Muscle layer of duodenum (tissue), 2 donors: ENCODE results near the gene PPOX.

Source experiments
- H3K27ac ChIP-seq: one replicate; pipeline ENCODE4 v1.7.0; 2013; ENCODE audit warnings: mild to moderate bottlenecking, low read length
- H3K27me3 ChIP-seq: one replicate; pipeline ENCODE4 v1.7.0; 2013; ENCODE audit warnings: low read depth, mild to moderate bottlenecking, control low read depth, low read length
- H3K36me3 ChIP-seq, 2 donors: one replicate each; pipeline ENCODE4 v1.7.0; 2013; ENCODE audit warnings: low read length in 2 of 2, control low read depth in 1 of 2, mild to moderate bottlenecking in 1 of 2; ENCODE audit not compliant: insufficient read depth in 2 of 2, control insufficient read depth in 1 of 2
- H3K4me1 ChIP-seq, 2 donors: one replicate each; pipeline ENCODE4 v1.7.0; 2013; ENCODE audit warnings: low read length in 2 of 2, mild to moderate bottlenecking in 2 of 2, control low read depth in 1 of 2, moderate library complexity in 1 of 2; ENCODE audit not compliant: insufficient read depth in 2 of 2, control insufficient read depth in 1 of 2
- H3K4me3 ChIP-seq, 2 donors: one replicate each; pipeline ENCODE4 v1.7.0; 2013; ENCODE audit warnings: low read length in 2 of 2, low read depth in 1 of 2, mild to moderate bottlenecking in 1 of 2
- H3K9me3 ChIP-seq, 2 donors: one replicate each; pipeline ENCODE4 v1.7.0; 2013; ENCODE audit warnings: low read length in 2 of 2, control low read depth in 1 of 2, mild to moderate bottlenecking in 1 of 2; ENCODE audit not compliant: control insufficient read depth in 1 of 2
- donor health status: healthy.

PPOX gene

DNA sequence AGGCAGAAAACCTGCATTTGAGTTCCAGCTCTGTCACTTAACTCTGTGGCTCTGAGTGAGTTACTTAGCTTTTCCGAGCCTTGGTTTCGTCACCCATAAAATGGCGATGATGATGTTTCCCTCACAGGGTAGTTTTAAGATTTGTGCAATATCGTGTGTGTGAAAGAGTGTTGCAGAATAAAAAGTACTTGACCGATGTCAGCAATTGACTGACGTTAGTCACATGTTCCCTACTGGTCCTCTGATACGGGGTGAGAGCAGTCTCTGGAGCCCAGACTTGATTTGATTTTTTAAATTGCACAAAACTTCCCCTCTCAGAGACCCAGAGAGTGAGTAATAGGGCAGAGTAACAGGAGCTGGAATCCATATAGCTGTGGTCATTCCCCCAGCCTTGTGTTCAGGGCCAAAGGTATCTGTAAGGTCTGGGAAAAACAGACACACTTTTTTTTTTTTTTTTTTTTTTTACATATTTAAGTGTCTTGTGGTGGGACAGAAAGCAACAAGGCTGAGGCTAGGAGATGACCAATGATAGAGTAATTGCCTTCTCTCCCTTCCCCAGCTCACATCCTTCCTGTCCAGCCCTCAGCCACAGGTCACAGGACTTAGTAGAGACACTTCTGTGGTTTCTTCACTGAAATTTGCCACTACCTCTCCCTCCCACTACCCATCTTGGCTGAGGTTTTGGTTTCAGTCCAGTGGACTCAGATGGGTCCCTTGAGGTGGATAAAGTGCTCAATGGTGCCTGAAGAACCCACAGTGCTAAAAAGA is 50.9 kb downstream of the PPOX start:
- peaks cover 18 to 29% of the 10 kb centered on the region in 2 donors for H3K36me3 ChIP-seq
- no peaks in the 10 kb centered on the region for H3K27me3 ChIP-seq
- peak overlapping the region; percentile 85 for H3K27ac ChIP-seq
- no peaks in the 10 kb centered on the region for H3K4me1 ChIP-seq
- no peaks in the 10 kb centered on the region for H3K9me3 ChIP-seq
- peak overlapping the region; percentile 25 to 34 for H3K4me3 ChIP-seq

DNA sequence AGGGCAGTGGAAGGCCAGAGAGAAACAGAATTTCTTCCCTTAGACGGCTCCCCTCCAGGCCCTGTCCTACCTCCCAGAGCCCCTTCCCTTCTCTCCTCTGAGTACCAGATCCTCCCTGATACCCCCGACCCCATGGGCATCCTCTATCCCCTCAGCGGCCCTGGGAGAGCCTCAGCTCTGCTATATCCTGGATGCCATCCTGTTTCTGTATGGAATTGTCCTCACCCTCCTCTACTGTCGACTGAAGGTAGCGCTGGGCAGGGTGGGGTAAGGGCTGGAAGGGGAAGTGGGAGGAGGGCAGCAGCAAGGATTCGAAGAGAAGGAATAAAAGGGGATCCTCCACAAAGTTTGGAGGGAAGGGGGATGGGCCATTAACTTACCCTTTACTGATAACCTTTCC is 51.6 kb downstream of the PPOX start:
- Histone ChIP-seq H3K4me3 (peak overlapping the region in 1 of 2 donors; percentile 6), H3K36me3 (peaks cover 15 to 22% of the 10 kb centered on the region in 2 donors), H3K4me1 (no peaks in the 10 kb centered on the region), H3K27me3 (no peaks in the 10 kb centered on the region), H3K9me3 (no peaks in the 10 kb centered on the region), H3K27ac (peak overlapping the region; percentile 60)

DNA sequence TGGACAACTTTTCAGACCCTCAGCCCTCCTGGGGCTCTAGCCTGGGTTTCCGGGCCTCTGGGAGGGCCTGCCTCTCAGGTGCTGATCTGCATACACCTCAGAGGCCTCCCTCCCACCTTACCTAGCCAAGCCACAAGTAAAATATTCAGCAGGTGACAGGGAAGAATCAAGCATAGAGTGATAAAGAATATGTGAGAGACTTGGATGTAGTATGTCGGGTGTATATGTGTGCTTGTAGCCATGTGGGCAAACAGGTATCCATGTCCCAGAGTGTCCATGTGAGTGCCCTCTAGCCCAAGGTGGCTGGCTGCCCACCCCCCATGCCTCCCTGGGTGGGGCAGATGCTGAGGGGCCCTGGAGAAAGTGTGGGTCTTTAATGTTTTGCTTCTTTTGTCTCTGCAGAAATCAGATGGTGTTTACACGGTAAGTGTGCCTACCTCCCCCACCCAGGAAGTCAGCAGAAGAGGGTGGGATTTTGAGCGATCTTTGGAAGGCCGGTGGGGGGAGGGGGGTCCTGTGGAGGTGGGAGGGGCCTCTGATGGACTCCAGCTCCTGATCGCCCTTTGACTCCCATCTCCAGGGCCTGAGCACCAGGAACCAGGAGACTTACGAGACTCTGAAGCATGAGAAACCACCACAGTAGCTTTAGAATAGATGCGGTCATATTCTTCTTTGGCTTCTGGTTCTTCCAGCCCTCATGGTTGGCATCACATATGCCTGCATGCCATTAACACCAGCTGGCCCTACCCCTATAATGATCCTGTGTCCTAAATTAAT is 52.3 kb downstream of the PPOX start:
- Histone ChIP-seq H3K27ac (no peak overlapping the region), H3K9me3 (no peaks in the 10 kb centered on the region), H3K4me3 (no peak overlapping the region), H3K27me3 (no peaks in the 10 kb centered on the region), H3K36me3 (peaks cover 10 to 15% of the 10 kb centered on the region in 2 donors), H3K4me1 (no peaks in the 10 kb centered on the region)

DNA sequence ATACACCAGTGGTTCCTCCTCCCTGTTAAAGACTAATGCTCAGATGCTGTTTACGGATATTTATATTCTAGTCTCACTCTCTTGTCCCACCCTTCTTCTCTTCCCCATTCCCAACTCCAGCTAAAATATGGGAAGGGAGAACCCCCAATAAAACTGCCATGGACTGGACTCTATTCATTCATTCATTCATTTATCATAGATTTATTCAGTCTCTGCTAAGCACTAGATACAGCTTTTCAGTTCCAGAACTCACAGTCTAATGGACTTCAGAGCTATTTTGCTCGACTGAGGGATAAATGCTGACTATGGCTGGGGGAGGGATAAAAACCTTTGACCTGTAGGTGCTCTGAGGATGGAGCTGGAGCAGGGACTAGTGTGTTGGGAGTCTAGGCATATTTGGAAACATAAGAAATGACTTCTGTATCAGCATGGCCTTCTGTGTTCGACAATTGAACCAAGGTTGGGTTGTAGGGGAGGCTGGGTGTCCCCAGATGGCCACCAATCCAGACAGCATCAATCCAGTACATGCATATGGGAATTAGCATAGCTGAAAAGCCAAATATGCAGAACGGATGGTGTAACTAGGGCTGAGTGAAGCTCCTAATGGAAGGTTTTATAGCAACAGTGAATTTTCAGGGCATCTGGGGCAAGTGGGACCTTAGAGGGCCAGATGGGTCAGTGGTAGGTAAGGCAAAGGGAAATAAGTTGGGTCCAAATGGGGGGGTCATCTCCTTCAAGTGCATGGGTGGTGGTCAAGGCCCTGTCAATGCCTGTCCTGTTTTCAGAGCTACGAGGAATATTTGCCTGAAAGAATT is 53.1 kb downstream of the PPOX start:
- no peaks in the 10 kb centered on the region for H3K4me1 ChIP-seq
- no peaks in the 10 kb centered on the region for H3K27me3 ChIP-seq
- H3K36me3 ChIP-seq = peaks cover 3 to 7% of the 10 kb centered on the region in 2 donors
- H3K27ac ChIP-seq = no peak overlapping the region
- H3K4me3 ChIP-seq = no peak overlapping the region
- H3K9me3 ChIP-seq = no peaks in the 10 kb centered on the region

DNA sequence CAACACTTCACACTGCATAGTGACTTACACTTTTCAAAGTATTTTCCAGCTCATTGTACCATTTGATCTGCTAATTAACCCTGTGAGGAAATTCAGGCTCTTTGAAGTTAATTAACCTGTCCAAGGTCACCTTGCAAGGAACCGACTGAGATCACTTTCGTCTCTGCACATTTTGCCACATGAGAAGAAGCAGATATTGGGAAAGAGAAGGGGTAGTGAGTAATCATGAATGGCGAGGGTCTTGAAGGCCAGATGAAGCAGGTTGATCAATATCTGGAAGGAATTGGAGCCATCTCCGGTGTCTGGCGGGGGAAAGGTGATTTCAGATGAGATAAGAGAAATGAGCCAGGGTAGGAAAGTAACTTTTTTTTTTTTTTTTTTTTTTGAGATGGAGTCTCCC is 53.8 kb downstream of the PPOX start:
- Histone ChIP-seq H3K36me3 (peaks cover 0 to 5% of the 10 kb centered on the region in 2 donors), H3K27ac (no peak overlapping the region), H3K4me3 (no peak overlapping the region), H3K4me1 (peaks cover under 1% of the 10 kb centered on the region in 2 donors), H3K9me3 (no peaks in the 10 kb centered on the region), H3K27me3 (no peaks in the 10 kb centered on the region)
